ENCODE data around the gene ITPRID1.

ITPRID1 gene

GRCh38 chr7:31478721-31479120 lies 35.2 kb upstream of the ITPRID1 start:
- H3K27ac ChIP-seq = no peak overlapping the region
- H3K4me2 ChIP-seq = no peak overlapping the region
- no peaks in the 10 kb centered on the region for H3K36me3 ChIP-seq (ENCODE audit: insufficient read depth)
- no peak overlapping the region for H3K4me3 ChIP-seq (IDR thresholded peaks at IDR 0.05; ENCODE audit: insufficient read depth, low read depth, low read length)
- no peak overlapping the region for H2AFZ ChIP-seq (ENCODE audit: low read depth)
- no peaks in the 10 kb centered on the region for H3K4me1 ChIP-seq (ENCODE audit: low read depth, poor library complexity, severe bottlenecking)
- H3K79me2 ChIP-seq (ENCODE audit: insufficient read depth, low read depth) = no peaks in the 10 kb centered on the region
- no peaks in the 10 kb centered on the region for H4K20me1 ChIP-seq (ENCODE audit: insufficient read depth)
- TF ChIP-seq, protein P1, sequence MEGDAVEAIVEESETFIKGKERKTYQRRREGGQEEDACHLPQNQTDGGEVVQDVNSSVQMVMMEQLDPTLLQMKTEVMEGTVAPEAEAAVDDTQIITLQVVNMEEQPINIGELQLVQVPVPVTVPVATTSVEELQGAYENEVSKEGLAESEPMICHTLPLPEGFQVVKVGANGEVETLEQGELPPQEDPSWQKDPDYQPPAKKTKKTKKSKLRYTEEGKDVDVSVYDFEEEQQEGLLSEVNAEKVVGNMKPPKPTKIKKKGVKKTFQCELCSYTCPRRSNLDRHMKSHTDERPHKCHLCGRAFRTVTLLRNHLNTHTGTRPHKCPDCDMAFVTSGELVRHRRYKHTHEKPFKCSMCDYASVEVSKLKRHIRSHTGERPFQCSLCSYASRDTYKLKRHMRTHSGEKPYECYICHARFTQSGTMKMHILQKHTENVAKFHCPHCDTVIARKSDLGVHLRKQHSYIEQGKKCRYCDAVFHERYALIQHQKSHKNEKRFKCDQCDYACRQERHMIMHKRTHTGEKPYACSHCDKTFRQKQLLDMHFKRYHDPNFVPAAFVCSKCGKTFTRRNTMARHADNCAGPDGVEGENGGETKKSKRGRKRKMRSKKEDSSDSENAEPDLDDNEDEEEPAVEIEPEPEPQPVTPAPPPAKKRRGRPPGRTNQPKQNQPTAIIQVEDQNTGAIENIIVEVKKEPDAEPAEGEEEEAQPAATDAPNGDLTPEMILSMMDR (conservative IDR thresholded peaks at IDR 0.05; ENCODE audit: low read depth, low read length) = no peak
- H3K9ac ChIP-seq = no peak overlapping the region
- H3K27me3 ChIP-seq (ENCODE audit: insufficient read depth, low read depth) = no peaks in the 10 kb centered on the region

DNA sequence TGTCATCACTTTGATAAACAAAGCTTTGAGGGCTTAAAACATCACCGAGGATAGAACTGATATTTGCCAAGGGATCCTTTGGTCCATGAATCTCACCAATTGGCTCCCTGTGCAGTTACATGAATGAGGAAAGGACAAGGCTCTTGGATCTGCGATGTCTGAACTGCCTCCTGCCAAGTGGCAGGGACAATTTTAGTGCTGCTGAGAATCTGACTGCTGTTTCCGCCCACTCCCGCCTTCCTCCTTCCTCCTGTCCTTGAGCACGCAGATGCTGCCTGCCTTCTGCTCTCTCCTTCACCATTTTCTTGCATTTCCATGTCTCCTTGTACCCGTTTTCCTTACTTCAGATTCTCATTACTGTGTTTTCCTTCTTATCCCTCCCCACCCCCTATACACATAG lies 26.8 kb upstream of the ITPRID1 start:
- H4K20me1 ChIP-seq (ENCODE audit: insufficient read depth) = no peaks in the 10 kb centered on the region
- no peak overlapping the region for H2AFZ ChIP-seq (ENCODE audit: low read depth)
- H3K4me1 ChIP-seq (ENCODE audit: low read depth, poor library complexity, severe bottlenecking) = no peaks in the 10 kb centered on the region
- no peak overlapping the region for H3K4me2 ChIP-seq
- H3K36me3 ChIP-seq (ENCODE audit: insufficient read depth) = no peaks in the 10 kb centered on the region
- H3K27me3 ChIP-seq (ENCODE audit: insufficient read depth, low read depth) = no peaks in the 10 kb centered on the region
- no peak overlapping the region for H3K9ac ChIP-seq
- H3K4me3 ChIP-seq (IDR thresholded peaks at IDR 0.05; ENCODE audit: insufficient read depth, low read depth, low read length) = no peak overlapping the region
- H3K27ac ChIP-seq = no peak overlapping the region
- H3K79me2 ChIP-seq (ENCODE audit: insufficient read depth, low read depth) = no peaks in the 10 kb centered on the region
- TF ChIP-seq, protein P1 (conservative IDR thresholded peaks at IDR 0.05; ENCODE audit: low read depth, low read length) = no peak

DNA sequence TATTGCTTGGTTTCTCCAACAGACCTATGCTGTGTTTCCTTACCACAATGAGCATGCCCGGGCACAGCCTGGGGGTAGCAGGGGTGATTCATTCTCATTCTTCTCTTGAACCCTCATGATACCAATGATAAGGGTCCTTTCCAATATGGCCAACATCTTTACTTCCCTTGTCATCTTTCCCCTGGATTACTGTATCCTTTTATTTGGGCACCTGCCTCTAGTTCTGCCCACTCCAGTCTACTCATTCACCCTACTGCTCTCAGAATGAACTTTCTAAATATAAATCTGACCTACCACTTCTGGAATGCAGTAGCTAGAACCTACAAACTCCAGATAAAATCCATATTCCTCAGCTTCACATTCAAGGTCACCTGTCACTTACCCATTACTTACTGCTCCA lies 26.4 kb upstream of the ITPRID1 start:
- H3K27ac ChIP-seq = no peak overlapping the region
- H2AFZ ChIP-seq (ENCODE audit: low read depth) = no peak overlapping the region
- no peak overlapping the region for H3K4me2 ChIP-seq
- no peaks in the 10 kb centered on the region for H4K20me1 ChIP-seq (ENCODE audit: insufficient read depth)
- TF ChIP-seq, protein P1 (conservative IDR thresholded peaks at IDR 0.05; ENCODE audit: low read depth, low read length) = no peak
- H3K79me2 ChIP-seq (ENCODE audit: insufficient read depth, low read depth) = no peaks in the 10 kb centered on the region
- no peak overlapping the region for H3K4me3 ChIP-seq (IDR thresholded peaks at IDR 0.05; ENCODE audit: insufficient read depth, low read depth, low read length)
- no peak overlapping the region for H3K9ac ChIP-seq
- H3K36me3 ChIP-seq (ENCODE audit: insufficient read depth) = no peaks in the 10 kb centered on the region
- no peaks in the 10 kb centered on the region for H3K4me1 ChIP-seq (ENCODE audit: low read depth, poor library complexity, severe bottlenecking)
- no peaks in the 10 kb centered on the region for H3K27me3 ChIP-seq (ENCODE audit: insufficient read depth, low read depth)

DNA sequence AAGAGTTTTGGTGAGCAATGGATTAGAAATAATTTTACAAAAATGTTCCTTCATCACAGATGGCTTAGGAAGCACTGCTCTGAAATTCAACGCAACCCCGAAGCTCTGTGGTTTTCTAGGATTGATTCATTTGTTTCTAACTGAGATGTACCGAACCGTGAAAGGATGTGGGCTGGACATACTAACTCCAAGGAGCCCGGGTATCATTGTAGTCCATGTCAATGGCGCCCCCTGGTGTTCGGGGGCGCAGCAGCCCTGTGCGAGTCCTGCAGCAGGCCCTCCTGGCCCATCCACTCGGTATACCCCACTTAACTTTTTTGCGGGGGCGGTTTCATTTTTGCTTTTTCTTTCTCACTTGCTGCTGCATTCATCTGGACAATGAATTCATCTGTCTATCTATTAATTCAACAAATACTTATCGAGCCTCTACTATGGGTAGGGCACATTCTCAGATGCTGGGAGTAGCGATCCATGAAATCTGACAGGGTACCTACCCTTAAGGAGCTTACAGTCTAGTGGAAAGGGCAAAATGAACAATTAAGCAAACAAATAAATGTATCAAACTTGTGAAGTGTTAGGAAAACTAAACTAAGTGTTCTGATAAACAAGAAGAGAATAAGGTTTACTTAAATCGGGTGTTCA lies 25.2 kb upstream of the ITPRID1 start:
- Histone ChIP-seq H3K4me2 (no peak overlapping the region), H2AFZ (ENCODE audit: low read depth) (no peak overlapping the region), H3K9ac (no peak overlapping the region), H3K27ac (no peak overlapping the region), H3K79me2 (ENCODE audit: insufficient read depth, low read depth) (no peaks in the 10 kb centered on the region), H3K27me3 (ENCODE audit: insufficient read depth, low read depth) (no peaks in the 10 kb centered on the region), H4K20me1 (ENCODE audit: insufficient read depth) (no peaks in the 10 kb centered on the region), H3K4me3 (IDR thresholded peaks at IDR 0.05; ENCODE audit: insufficient read depth, low read depth, low read length) (no peak overlapping the region), H3K36me3 (ENCODE audit: insufficient read depth) (no peaks in the 10 kb centered on the region), H3K4me1 (ENCODE audit: low read depth, poor library complexity, severe bottlenecking) (no peaks in the 10 kb centered on the region)
- TF ChIP-seq, protein P1 (conservative IDR thresholded peaks at IDR 0.05; ENCODE audit: low read depth, low read length) = peak; percentile 69

Measured in KMS-11 (cell line).